GM19193 (cell line): ENCODE measurements around the gene WAPL.
A peak's percentile ranks its signal among the peaks of the same experiment; 100 is the strongest.

Source experiments
- POLR2A ChIP-seq: IDR thresholded peaks from 4 replicates; pipeline ENCODE4 v1.6.1; 2011; ENCODE audit not compliant: insufficient read depth, insufficient read length; ENCODE audit errors: extremely low read depth

WAPL gene

DNA sequence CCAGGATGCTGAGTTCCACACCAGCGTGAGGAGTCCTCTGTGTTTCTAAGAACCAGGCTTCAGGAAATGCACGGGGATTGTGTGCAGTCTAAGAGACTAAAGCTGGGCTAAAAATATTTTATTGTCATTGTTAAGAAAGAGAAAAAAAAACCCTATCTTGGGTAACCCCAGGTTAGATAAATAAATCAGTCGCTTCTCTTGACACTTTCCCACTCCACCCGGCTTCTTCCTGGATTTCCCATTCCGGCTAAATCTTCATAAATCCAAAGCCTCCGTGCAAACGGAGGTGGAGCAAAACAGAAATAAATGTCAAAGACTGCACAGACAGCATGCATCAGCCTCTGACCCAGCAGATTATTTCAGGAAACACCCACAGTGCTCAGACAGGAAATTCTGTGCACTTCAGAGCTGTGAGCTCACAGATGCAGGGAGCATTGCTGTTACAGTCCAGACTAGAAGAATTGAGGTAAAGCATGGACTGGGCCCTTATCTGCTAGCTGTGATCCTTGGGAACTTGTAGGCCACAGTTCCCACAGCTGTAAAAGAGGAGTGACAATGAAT is 110.2 kb downstream of the WAPL start:
- TF ChIP-seq POLR2A = no peak

DNA sequence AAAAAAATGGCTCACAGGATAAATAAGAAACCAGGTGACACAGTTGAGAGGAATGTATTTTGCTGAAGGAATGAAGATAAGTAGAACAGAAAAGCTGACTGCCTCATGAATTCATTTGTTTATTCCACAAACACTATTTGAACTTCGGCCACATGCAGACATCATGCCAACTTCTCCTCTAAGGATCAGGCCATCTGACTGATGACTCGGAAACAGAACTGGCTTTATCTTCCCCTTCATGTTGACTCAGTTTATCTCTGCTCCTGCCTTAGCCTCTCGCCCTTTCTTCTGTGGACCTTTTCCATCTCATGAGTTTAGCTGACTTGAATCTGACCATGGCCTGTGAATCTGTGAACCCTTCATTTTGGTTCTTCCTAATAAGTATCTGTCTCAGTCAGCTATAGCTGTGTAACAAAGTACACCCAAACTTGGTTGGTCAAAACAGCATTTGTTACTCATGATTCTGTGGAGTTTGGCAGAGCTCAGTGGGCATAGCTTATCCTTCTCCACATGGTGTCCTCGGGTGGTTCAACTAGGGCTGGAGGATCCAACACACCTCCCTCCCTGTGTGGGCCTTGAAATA is 111.0 kb downstream of the WAPL start:
- no peak for TF ChIP-seq POLR2A

DNA sequence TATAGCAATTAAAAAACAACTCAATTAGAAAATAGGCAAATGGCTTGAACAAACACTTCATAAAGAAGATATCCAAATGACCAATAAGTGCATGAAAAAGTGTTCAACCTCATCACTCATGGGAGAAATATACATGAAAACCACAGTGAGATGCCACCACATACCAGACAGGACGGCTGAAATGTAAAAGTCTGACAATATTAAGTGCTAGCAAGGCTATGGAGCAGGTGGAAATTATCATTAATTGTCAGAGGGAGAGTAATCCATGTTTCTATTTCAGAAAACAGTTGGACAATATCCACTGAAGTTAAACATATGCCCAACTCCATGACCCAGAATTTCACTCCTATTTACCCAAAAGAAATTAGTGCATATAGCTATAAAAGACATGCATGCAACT is 112.4 kb downstream of the WAPL start:
- TF ChIP-seq POLR2A = no peak

DNA sequence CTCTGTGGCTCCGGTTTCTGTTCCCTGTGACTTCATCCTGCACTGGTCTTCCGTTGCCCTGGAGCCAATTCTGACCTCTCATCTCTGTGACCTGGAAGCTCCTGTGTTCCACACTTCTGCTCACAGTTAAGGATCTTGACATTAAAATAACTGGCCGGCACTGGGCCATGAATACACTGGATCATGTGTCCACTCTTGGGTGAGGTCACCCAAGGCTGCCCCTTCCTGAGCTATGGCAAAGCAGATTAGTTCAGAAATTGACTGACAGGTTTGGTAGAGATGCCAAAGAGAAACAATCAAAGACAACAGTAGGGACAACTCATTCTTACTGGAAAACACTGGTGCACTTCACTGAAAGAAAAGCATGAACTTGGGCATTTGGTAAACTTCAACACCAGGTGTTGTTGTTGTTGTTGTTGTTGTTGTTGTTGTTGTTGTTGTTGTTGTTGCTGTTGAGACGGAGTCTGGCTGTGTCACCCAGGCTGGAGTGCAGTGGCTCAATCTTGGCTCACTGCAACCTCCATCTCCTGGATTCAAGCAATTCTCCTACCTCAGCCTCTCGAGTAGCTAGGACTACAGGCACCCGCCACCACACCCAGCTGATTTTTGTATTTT is 118.3 kb downstream of the WAPL start:
- no peak for TF ChIP-seq POLR2A

DNA sequence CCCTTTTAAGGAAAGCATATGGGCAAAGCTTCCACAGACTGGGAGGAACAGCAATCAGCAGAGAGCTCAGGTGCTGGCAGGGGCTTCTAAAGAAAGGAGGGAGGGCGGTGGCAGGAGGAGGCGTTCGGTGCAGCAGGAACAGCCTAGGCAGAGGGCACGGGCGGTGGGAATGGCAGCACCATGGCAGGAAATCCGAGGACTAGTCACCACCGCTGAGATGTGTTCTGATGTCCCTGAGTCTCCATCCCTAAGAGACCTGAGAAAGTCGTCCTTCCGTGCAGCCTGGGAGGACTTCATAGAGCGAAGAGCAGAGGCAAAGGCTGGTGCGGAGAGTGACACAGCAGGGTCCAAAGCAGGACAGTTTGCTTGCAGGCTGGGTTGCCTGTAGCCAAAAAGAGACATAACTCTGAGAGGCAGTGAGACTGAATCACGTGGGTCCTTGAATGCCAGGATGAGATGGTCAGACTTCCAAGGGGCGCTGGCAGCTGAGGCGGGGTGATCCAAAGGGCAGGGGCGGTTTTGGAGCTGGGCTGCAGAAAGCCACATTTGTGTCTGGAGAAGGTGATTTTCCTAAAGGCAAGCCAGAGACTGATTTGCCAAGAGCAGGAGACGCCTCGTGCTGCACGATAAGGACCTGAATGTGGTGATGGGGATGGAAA is 119.2 kb downstream of the WAPL start:
- TF ChIP-seq POLR2A = no peak

DNA sequence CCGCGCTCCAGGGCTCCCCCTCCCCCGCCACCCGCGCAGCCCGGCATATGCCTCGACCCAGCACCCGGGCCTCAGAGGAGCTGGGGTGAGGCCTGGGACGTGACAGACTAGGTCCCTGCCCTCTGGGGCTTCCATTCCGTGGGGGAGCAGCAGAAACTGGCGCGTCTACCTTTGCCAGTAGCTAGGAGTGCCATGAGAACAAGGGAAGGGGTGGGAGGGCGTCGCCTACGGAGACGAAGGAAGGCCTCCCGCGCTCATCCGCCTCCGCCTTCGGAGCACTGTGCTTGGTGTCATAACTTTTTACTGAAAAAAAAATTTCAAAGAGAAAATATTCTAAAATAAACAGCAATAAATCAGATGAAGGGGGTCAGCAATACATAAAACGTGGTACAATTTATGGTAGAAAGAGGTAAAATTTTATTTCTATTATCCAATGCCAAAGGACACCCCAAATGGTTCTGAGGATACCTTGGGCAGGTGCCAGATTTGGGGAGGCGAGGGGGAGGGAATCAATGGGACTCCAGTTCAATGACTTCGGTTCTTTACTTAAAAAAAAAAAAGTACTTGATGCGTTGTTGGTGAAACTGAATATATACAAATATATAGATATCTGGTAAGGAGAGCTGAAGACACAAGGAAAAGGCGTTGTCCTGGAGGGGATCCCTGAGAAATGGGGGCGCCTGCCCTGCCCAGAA is 119.9 kb downstream of the WAPL start:
- no peak for TF ChIP-seq POLR2A

DNA sequence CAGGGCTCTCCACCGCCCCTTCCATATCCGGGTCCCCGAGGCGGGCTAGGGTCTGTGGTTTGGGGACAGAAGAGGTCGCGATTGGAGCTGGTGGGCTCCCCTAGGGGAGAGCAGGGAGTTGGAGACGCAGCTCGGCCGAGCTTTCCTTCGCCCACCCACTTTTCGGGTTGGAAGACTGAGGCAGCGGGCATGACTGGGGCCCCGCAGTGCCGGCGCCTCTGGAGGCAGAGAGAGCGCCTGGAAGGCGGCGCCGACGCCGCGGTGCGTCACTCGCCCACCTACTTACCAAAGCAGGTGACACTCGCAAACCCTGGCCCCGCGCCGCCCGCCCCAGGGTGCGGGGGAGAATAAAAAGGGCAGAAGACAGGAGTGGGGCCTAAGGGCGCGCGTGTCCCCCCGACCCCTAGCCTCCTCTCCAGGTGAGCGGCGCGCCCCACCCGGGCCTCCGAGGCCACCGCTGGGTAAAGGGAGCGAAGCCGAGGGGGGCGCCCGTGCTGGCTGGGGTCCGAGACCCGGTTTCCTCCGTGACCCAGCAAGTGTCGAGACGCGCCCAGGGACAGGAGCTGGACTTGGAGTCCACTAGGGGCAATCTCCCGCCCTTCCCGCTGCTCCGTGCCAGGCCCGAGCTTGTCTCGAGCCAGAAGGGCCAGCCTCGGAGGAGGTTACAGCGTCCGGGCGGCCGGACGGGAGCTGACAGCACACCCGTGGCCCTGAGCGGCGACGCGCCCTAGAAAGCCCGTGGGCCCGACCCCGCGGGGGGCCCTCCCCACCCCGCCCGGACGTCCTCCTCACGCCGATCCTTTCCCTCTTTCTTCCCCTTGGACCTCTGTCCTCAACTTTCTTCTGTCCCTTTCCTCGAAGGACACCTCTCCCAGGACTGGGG is 120.6 kb downstream of the WAPL start:
- peak; percentile 30 for TF ChIP-seq POLR2A

DNA sequence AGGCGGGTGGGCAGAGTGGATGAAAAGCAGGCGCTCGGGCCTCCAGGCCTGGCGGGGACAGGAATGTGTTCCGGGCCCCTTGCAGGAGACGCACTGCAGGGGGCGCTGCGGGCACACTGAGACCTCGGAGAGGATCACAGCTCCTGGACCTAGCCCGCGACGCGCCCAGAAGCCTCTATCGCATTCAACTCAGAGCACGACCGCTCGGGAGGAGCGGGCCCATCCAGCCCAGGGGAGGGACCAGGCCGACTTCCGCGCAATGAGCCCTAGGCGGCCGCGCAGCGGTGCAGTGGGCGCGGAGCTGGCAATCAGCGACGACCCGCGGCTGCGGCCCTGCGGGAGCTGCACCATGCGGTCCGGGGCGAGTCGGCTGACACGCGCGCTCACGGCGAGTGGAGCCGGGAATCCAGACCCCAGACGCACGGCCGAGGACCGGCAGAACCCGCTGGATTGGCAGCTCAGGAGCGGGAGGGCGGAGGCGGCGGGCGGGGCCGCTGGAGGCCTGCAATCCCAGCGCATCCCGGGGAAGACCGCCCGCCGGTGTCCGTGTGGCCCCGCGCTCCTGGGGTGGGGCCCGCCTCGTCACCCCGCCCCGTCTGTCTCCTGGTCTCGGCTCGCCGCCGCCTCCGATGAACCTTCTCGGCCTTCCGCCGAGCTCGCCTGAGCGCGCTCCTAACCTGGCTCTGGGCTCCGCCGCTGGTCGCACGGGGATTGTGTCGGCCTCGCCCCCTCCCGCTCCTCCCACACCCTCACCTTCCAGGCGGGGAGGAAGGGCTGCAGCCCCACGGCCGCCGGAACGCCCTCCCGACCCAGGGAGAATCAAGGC is 121.5 kb downstream of the WAPL start:
- peak; percentile 41 for TF ChIP-seq POLR2A

DNA sequence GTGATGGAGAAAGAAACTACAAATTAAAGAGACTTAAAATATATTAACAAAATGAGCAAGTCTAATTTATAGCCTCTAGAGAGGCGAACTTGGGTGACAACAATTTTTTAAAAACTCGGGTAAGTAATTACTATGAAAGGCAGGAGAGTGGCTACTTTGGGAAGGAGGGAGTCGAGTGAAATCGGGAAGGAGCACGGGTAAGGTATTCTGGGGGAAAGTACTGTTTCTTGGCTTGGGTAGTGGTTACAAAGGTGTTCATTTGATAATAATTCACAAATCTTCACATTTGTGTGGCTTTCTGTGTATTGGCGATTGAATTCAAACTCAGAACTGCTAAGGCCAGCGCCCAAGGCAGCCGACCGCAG is 122.1 kb downstream of the WAPL start:
- no peak for TF ChIP-seq POLR2A

DNA sequence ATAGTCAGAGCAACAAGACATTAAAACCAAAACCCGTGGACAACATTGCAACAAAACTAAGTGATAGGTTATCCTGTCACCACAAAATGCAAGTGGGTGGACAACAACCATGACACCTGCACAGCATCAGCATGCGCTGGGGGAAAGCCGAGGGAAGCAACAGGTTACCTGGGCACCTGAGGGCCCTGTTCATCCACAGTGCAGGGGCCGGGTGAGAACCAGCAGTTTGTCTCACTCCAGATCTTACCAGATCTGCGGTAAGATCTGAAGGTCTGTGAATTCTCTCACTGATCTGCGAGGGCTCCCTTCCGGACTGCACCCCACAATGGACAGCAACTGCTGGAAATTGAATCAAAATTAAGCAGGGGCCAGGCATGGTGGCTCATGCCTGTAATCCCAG is 124.5 kb downstream of the WAPL start:
- no peak for TF ChIP-seq POLR2A

DNA sequence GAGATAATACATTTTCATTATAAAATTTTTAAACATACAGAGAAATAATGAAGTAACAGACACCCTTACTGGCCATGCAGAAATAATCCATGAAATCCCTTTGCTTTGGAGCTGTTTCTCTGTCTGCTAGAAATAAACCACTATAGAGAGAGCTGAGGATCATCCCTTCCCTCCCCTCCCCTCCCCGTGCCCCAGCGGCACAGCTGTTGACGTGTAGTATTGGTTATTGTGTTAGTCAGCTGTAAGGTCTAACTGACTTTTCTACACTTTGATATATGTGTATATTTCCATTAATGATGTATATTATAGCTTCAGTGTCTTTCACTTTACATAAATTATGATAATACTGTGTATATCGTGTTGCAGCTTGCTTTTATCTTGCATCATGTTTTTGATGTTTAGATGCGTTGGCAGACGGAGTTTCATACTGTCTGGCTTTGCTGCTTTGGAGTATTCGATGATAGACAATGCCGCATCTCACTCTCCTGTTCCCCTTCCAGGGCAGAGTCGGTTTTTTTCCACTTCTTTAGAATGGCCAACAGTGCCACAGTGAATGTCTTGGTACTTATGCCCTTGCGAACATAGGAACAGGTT is 127.6 kb downstream of the WAPL start:
- TF ChIP-seq POLR2A = no peak

DNA sequence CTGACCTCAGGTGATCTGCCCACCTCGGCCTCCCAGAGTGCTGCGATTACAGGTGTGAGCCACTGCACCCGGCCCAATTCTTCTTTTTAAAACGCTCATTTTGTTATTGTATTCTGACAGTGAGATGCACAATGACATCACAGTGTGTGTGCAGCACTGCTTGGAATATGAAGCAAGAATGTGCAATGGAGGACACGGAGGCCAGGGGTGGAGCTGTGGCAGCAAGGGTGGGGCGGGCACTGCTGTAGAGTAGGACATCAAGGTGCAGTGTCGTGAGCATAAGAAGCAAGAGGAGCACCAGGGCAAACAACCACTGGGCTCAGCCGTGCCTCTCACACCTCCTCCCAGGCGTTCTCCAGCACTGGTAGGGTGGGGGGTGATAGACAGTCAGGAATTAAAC is 128.2 kb downstream of the WAPL start:
- TF ChIP-seq POLR2A = no peak

DNA sequence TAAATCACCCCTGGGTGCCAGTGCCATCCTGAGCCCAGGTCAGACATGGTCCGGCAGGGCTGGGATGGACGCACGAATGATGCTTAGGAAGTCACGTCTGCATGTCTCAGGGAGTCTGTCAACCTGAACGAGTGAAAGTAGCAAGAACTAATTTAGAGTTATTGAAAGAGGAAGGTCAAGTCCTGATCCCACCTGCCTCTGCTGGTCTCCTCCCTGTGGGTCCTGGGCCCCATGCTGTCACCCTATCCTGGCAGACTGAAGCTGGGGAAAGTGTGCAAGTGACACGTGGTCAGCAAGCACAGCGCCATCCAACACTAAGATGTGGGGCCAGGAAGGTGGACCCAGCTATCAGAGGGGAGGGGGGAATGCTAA is 128.9 kb downstream of the WAPL start:
- TF ChIP-seq POLR2A = peak; percentile 44

DNA sequence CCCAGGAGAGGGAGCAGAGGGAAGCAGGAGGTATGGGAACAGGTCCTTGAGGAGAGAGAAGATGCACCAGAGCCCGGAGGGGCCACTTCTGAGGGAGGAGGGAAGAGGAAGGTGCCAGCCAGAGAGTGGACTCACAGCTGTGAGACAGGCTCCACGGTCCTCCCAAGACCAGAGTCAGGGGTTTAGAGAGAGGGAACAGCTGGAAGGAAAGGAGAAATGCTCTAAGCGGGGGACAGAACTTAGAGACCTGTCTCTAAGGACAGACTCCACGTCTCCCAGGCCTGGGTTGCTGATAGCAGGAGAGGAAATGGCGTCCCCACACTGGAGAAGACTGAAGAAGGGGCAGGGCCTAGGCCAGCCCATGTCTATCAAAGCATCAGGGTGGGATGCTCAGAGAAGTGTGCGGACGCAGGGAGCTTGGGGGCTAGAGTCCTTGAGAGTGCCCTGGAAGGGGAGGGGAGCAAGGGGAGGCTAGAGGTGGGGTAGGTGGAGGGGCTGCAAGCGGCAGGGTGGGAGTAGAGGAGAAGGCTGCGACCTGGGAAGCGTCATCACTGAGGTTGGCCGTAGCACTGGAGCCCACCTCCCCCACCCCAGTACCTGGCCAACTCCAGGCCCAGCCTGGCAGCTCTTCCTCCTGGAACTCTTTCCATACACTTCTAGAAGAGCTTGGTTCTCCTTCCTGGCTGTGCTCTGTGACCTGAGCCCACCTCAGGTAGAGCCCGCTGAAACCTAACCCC is 129.4 kb downstream of the WAPL start:
- peak; percentile 10 for TF ChIP-seq POLR2A
